ENCODE measurements around the gene PRKG1. TPM values are rescaled to one million over a fixed set of nuclear protein-coding genes. Genes with fewer than 3 reads are reported as not detected.

The PRKG1 gene
- total and polyA plus RNA-seq, 12 donors = 3.8 to 48.1 (median 29.9) TPM

- intact Hi-C loops (cut with DNase I) = loop anchor here in 1 of 10 donors (10.0 kb wide), 1 partner anchor 464 kb away; no protein-coding TSS in a partner anchor
- WGBS, 2 donors = 21 to 41% methylated on average over 2 of the region's 2 CpGs
- peaks cover 0 to 16% (median 7%) of the 10 kb centered on the region in 9 donors for H3K4me1 ChIP-seq
- H3K27ac ChIP-seq = peak overlapping the region in 2 of 10 donors; percentile 17 to 19
- no peak overlapping the region for H3K4me3 ChIP-seq
- no peaks in the 10 kb centered on the region for H3K36me3 ChIP-seq
- H3K9me3 ChIP-seq = no peaks in the 10 kb centered on the region
- DNase-seq (no peak), ATAC-seq (no peak)
- no peak for TF ChIP-seq CTCF (IDR thresholded peaks at IDR 0.05)
- no peaks in the 10 kb centered on the region for H3K27me3 ChIP-seq
Observed at GRCh38 chr10:51528527-51528926, 454.2 kb downstream of the PRKG1 start.

GRCh38 chr10:51530541-51530940, 456.3 kb downstream of the PRKG1 start:
- no peak for TF ChIP-seq CTCF (IDR thresholded peaks at IDR 0.05)
- Histone ChIP-seq H3K9me3 (no peaks in the 10 kb centered on the region), H3K36me3 (no peaks in the 10 kb centered on the region), H3K4me3 (no peak overlapping the region), H3K27me3 (no peaks in the 10 kb centered on the region), H3K27ac (no peak overlapping the region), H3K4me1 (peaks cover 0 to 16% (median 7%) of the 10 kb centered on the region in 9 donors)
- 48 to 64% methylated on average over 4 of the region's 4 CpGs for WGBS, 2 donors
- DNase-seq = peak; percentile 13 to 27
- ATAC-seq = peak in 2 of 8 donors; percentile 35 to 44
- intact Hi-C loops (cut with DNase I) = no loop called here

GRCh38 chr10:51532044-51532443, 457.8 kb downstream of the PRKG1 start:
- intact Hi-C loops (cut with DNase I) = no loop called here
- Histone ChIP-seq H3K27ac (no peak overlapping the region), H3K4me3 (no peak overlapping the region), H3K4me1 (peaks cover 0 to 16% (median 7%) of the 10 kb centered on the region in 9 donors), H3K9me3 (no peaks in the 10 kb centered on the region), H3K36me3 (no peaks in the 10 kb centered on the region), H3K27me3 (no peaks in the 10 kb centered on the region)
- WGBS, 2 donors = 92 to 93% methylated on average over 4 of the region's 4 CpGs
- DNase-seq (no peak), ATAC-seq (no peak)
- TF ChIP-seq CTCF (IDR thresholded peaks at IDR 0.05) = no peak

GRCh38 chr10:51542853-51543252, 468.6 kb downstream of the PRKG1 start:
- WGBS, 2 donors = 75 to 84% methylated on average over 5 of the region's 5 CpGs
- H3K9me3 ChIP-seq = no peaks in the 10 kb centered on the region
- intact Hi-C loops (cut with DNase I) = no loop called here
- no peak overlapping the region for H3K4me3 ChIP-seq
- H3K27ac ChIP-seq = no peak overlapping the region
- DNase-seq (no peak), ATAC-seq (peak in 1 of 8 donors; percentile 35)
- no peak for TF ChIP-seq CTCF (IDR thresholded peaks at IDR 0.05)
- H3K36me3 ChIP-seq = no peaks in the 10 kb centered on the region
- H3K4me1 ChIP-seq = peaks cover 0 to 3% (median 0%) of the 10 kb centered on the region in 9 donors
- H3K27me3 ChIP-seq = no peaks in the 10 kb centered on the region
